ENCODE results near the gene MACROD2.

GRCh38 chr20:16100767-16101166 is 2105.5 kb downstream of the MACROD2 start:
- TF ChIP-seq, protein P1, sequence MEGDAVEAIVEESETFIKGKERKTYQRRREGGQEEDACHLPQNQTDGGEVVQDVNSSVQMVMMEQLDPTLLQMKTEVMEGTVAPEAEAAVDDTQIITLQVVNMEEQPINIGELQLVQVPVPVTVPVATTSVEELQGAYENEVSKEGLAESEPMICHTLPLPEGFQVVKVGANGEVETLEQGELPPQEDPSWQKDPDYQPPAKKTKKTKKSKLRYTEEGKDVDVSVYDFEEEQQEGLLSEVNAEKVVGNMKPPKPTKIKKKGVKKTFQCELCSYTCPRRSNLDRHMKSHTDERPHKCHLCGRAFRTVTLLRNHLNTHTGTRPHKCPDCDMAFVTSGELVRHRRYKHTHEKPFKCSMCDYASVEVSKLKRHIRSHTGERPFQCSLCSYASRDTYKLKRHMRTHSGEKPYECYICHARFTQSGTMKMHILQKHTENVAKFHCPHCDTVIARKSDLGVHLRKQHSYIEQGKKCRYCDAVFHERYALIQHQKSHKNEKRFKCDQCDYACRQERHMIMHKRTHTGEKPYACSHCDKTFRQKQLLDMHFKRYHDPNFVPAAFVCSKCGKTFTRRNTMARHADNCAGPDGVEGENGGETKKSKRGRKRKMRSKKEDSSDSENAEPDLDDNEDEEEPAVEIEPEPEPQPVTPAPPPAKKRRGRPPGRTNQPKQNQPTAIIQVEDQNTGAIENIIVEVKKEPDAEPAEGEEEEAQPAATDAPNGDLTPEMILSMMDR (IDR thresholded peaks at IDR 0.05; ENCODE audit: insufficient read depth, low read depth, low read length), result no peak
- TF ChIP-seq EZH2 (IDR thresholded peaks at IDR 0.05; ENCODE audit: insufficient read depth, low read length), result no peak
